ENCODE results near the gene TNFRSF18.

GRCh38 chr1:1247341-1247913, 41.0 kb upstream of the TNFRSF18 start:
- TF ChIP-seq CTCF (optimal IDR thresholded peaks at IDR 0.05 in 1 of 3, IDR thresholded peaks at IDR 0.05 in 1 of 3, conservative IDR thresholded peaks at IDR 0.05 in 1 of 3; ENCODE audit: extremely low read depth in 1 of 3, insufficient read depth in 2 of 3, low read length in 3 of 3) (no peak), EZH2 (IDR thresholded peaks at IDR 0.05; ENCODE audit: low read length) (no peak)

All from keratinocyte (primary cell).